ENCODE measurements around the gene TMF1.

GRCh38 chr3:68973639-68974038 lies 78.5 kb downstream of the TMF1 start:
- TF ChIP-seq CTCF (IDR thresholded peaks at IDR 0.05; ENCODE audit: low read depth, low read length), result no peak
- no peak for TF ChIP-seq EZH2phosphoT487 (IDR thresholded peaks at IDR 0.05; ENCODE audit: low read depth)

All from OCI-LY3 (cell line).